ENCODE data around the gene SYNE3. TPM values are rescaled to one million over a fixed set of nuclear protein-coding genes. Genes with fewer than 3 reads are reported as not detected.

The SYNE3 gene
- total and polyA plus RNA-seq, 10 of the 15 experiments (the other 5 are each of a cell fraction or from before 2014, with no cell fraction given), result 1.4 to 44.1 (median 13.4) TPM

DNA sequence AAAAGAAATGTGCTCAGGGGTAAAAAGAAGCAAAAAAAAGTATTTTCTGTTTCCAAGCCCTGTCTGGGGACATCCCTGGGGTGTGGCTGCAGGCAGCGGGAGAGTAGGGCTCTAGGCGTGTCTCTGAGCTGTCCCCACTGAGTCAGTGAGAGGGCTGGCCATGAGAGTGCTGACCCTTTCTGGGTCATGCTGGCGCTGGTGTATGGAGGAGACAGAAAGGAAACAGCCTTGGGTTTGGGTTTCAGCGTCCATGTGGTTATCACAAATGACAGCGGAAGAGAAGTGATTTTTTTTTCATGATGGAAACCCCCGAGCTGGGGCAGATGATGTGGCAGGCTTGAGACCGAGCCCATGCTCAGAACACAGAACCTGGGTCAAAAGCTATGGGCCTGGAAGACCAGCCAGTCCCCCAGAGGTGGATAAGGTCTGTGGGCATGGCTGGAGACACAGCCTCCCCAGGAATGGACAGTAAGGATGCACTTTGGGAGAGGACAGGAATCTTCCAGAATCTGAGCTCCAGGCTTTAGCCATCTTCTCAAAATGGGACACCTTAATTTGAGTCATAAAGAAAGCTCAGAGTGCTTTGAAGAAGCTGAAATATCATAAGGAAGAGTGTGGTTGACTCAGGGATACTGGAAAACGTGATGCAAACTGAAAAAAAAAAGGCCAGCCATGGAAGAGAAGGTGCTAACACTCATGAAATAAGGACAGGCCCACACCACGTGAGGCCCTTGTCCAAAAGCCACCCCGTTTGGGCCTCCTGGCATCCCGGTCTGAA, 36.2 kb downstream of the SYNE3 start:
- Histone ChIP-seq H4K20me1 (ENCODE audit: control insufficient read depth, insufficient read depth) (no peaks in the 10 kb centered on the region), H3K9ac (ENCODE audit: control insufficient read depth, insufficient read depth, low read length) (peak overlapping the region; percentile 63), H3K36me3 (ENCODE audit: control insufficient read depth in 2 of 2, insufficient read depth in 2 of 2, low read length in 1 of 2) (peaks cover 9% of the 10 kb centered on the region in 2 experiments), H2AFZ (ENCODE audit: control insufficient read depth, low read depth, low read length) (peak overlapping the region; percentile 74), H3K4me1 (ENCODE audit: control insufficient read depth, insufficient read depth, low read length) (peaks cover 21% of the 10 kb centered on the region), H3K9me3 (replicated peaks; ENCODE audit: control insufficient read depth, insufficient read depth, low read length) (no peaks in the 10 kb centered on the region), H3K4me2 (ENCODE audit: control insufficient read depth, insufficient read depth) (peak overlapping the region; percentile 76; the same call in 1 of the 2 replicates), H3K27me3 (replicated peaks in 1 of 2; ENCODE audit: control insufficient read depth in 2 of 2, insufficient read depth in 2 of 2, low read length in 1 of 2) (no peaks in the 10 kb centered on the region), H3K4me3 (no peak overlapping the region), H3K79me2 (ENCODE audit: control insufficient read depth, insufficient read depth, low read length) (peaks cover 45% of the 10 kb centered on the region), H3K27ac (ENCODE audit: control insufficient read depth, insufficient read depth) (peak overlapping the region; percentile 92)
- BruUV-seq (replicated peaks), result no TSS peak
- intact Hi-C loops (cut with micrococcal nuclease; ENCODE audit: unreplicated experiment) (loop anchor here (1.0 to 2.0 kb wide), 2 partner anchors 15 to 36 kb away; partner anchors contain the start of gene SYNE3), in situ Hi-C loops (cut with MboI) (no loop called here)
- 3% methylated on average over 11 of the region's 11 CpGs for WGBS (ENCODE audit: insufficient coverage, insufficient replicate concordance, low lambda C conversion rate, missing lambda C conversion rate)
- ChIA-PET RAD21 (ENCODE audit: unreplicated experiment) (interaction anchor here (0.7 to 3.4 kb wide), 13 partner anchors 10 to 53 kb away, joined by 3 to 25 read pairs (median 4); partner anchors contain the start of gene SYNE3), SMC1A (ENCODE audit: uncharacterized antibody, unreplicated experiment) (interaction anchor here (0.6 to 4.5 kb wide), 15 partner anchors 11 to 1509 kb away, joined by 3 to 30 read pairs (median 5); partner anchors contain the start of gene GLRX5), POLR2A (interaction anchor here (0.6 to 2.0 kb wide), 11 partner anchors 11 to 54 kb away, joined by 3 to 9 read pairs (median 3); no protein-coding TSS in a partner anchor), CTCF (interaction anchor here (0.5 to 3.8 kb wide), 8 partner anchors 9 to 47 kb away, joined by 3 to 20 read pairs (median 4); no protein-coding TSS in a partner anchor)
- FAIRE-seq (peak; percentile 13), DNase-seq (ENCODE audit: low read depth, low spot score) (no peak), ATAC-seq (peak; percentile 92)
- 0 out of 2 replicates have a peak, but pooled peaks have one; percentile 29 for TF ChIP-seq YY1 (IDR thresholded peaks at IDR 0.05; ENCODE audit: low read depth, low read length)
- no peak for TF ChIP-seq GABPA (IDR thresholded peaks at IDR 0.05; ENCODE audit: low read depth)
- TF ChIP-seq, protein P1, sequence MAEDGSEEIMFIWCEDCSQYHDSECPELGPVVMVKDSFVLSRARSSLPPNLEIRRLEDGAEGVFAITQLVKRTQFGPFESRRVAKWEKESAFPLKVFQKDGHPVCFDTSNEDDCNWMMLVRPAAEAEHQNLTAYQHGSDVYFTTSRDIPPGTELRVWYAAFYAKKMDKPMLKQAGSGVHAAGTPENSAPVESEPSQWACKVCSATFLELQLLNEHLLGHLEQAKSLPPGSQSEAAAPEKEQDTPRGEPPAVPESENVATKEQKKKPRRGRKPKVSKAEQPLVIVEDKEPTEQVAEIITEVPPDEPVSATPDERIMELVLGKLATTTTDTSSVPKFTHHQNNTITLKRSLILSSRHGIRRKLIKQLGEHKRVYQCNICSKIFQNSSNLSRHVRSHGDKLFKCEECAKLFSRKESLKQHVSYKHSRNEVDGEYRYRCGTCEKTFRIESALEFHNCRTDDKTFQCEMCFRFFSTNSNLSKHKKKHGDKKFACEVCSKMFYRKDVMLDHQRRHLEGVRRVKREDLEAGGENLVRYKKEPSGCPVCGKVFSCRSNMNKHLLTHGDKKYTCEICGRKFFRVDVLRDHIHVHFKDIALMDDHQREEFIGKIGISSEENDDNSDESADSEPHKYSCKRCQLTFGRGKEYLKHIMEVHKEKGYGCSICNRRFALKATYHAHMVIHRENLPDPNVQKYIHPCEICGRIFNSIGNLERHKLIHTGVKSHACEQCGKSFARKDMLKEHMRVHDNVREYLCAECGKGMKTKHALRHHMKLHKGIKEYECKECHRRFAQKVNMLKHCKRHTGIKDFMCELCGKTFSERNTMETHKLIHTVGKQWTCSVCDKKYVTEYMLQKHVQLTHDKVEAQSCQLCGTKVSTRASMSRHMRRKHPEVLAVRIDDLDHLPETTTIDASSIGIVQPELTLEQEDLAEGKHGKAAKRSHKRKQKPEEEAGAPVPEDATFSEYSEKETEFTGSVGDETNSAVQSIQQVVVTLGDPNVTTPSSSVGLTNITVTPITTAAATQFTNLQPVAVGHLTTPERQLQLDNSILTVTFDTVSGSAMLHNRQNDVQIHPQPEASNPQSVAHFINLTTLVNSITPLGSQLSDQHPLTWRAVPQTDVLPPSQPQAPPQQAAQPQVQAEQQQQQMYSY (CRISPR knock-in tag; IDR thresholded peaks at IDR 0.05), result no peak
- no peak for TF ChIP-seq WRNIP1 (IDR thresholded peaks at IDR 0.05; ENCODE audit: borderline replicate concordance, low read depth, low read length)
- no peak for TF ChIP-seq CBX5 (IDR thresholded peaks at IDR 0.05; ENCODE audit: low read depth)
- no peak for TF ChIP-seq ZBED1 (IDR thresholded peaks at IDR 0.05; ENCODE audit: borderline replicate concordance)
- TF ChIP-seq, protein P2, sequence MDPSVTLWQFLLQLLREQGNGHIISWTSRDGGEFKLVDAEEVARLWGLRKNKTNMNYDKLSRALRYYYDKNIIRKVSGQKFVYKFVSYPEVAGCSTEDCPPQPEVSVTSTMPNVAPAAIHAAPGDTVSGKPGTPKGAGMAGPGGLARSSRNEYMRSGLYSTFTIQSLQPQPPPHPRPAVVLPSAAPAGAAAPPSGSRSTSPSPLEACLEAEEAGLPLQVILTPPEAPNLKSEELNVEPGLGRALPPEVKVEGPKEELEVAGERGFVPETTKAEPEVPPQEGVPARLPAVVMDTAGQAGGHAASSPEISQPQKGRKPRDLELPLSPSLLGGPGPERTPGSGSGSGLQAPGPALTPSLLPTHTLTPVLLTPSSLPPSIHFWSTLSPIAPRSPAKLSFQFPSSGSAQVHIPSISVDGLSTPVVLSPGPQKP (IDR thresholded peaks at IDR 0.05; ENCODE audit: low read depth, low read length), result no peak
- TF ChIP-seq KAT2A (conservative IDR thresholded peaks at IDR 0.05; ENCODE audit: control insufficient read depth, low read depth, low read length), result no peak
- TF ChIP-seq YBX1 (IDR thresholded peaks at IDR 0.05), result no peak
- TF ChIP-seq IRF4 (IDR thresholded peaks at IDR 0.05; ENCODE audit: low read depth, low read length), result no peak
- TF ChIP-seq SMC3 (IDR thresholded peaks at IDR 0.05; ENCODE audit: borderline replicate concordance, low read length), result no peak; the same call in 1 of the 2 replicates
- no peak for TF ChIP-seq CUX1 (IDR thresholded peaks at IDR 0.05; ENCODE audit: insufficient replicate concordance, low read depth, low read length)

All from GM12878 (cell line).